Measurements from ENCODE around the gene COP1.

COP1 gene

DNA sequence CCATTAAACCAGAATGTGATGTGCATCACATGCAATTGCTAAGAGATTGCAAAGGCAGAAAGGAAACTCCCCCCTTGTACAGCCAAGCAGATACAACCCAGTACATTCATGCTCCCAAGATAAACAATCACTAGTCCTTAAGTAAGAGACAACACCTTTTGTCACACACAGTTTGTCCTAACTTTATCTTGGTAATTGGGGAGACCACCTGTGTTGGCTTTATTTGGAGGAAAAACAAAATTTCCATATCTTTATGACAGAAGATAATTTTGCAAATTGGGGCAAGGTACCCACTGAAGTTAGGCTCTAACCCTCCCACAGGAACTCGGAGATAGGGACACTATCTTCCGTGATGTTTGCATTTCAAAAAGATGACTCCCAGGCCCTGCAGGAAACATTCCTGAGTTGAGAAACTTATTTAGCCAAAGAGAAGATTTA lies 288.7 kb downstream of the COP1 start:
- TF ChIP-seq SNAI2 (CRISPR knock-in tag; IDR thresholded peaks at IDR 0.05) (no peak), RARB (CRISPR knock-in tag; IDR thresholded peaks at IDR 0.05) (no peak), TOX (CRISPR knock-in tag; IDR thresholded peaks at IDR 0.05; ENCODE audit: borderline replicate concordance) (no peak), ZNF8 (CRISPR knock-in tag; IDR thresholded peaks at IDR 0.05) (no peak), ZFP30 (CRISPR knock-in tag; IDR thresholded peaks at IDR 0.05) (no peak), ISL1 (CRISPR knock-in tag; IDR thresholded peaks at IDR 0.05) (no peak), ZC3H10 (CRISPR knock-in tag; IDR thresholded peaks at IDR 0.05) (no peak), ZFP3 (CRISPR knock-in tag; IDR thresholded peaks at IDR 0.05) (no peak)
- TF ChIP-seq, protein P1, sequence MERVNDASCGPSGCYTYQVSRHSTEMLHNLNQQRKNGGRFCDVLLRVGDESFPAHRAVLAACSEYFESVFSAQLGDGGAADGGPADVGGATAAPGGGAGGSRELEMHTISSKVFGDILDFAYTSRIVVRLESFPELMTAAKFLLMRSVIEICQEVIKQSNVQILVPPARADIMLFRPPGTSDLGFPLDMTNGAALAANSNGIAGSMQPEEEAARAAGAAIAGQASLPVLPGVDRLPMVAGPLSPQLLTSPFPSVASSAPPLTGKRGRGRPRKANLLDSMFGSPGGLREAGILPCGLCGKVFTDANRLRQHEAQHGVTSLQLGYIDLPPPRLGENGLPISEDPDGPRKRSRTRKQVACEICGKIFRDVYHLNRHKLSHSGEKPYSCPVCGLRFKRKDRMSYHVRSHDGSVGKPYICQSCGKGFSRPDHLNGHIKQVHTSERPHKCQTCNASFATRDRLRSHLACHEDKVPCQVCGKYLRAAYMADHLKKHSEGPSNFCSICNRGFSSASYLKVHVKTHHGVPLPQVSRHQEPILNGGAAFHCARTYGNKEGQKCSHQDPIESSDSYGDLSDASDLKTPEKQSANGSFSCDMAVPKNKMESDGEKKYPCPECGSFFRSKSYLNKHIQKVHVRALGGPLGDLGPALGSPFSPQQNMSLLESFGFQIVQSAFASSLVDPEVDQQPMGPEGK (CRISPR knock-in tag; IDR thresholded peaks at IDR 0.05; ENCODE audit: borderline replicate concordance), result no peak
- TF ChIP-seq, protein P2, sequence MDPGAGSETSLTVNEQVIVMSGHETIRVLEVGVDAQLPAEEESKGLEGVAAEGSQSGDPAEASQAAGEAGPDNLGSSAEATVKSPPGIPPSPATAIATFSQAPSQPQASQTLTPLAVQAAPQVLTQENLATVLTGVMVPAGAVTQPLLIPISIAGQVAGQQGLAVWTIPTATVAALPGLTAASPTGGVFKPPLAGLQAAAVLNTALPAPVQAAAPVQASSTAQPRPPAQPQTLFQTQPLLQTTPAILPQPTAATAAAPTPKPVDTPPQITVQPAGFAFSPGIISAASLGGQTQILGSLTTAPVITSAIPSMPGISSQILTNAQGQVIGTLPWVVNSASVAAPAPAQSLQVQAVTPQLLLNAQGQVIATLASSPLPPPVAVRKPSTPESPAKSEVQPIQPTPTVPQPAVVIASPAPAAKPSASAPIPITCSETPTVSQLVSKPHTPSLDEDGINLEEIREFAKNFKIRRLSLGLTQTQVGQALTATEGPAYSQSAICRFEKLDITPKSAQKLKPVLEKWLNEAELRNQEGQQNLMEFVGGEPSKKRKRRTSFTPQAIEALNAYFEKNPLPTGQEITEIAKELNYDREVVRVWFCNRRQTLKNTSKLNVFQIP (CRISPR knock-in tag; IDR thresholded peaks at IDR 0.05; ENCODE audit: borderline replicate concordance, low read depth), result no peak
- TF ChIP-seq, protein P3, sequence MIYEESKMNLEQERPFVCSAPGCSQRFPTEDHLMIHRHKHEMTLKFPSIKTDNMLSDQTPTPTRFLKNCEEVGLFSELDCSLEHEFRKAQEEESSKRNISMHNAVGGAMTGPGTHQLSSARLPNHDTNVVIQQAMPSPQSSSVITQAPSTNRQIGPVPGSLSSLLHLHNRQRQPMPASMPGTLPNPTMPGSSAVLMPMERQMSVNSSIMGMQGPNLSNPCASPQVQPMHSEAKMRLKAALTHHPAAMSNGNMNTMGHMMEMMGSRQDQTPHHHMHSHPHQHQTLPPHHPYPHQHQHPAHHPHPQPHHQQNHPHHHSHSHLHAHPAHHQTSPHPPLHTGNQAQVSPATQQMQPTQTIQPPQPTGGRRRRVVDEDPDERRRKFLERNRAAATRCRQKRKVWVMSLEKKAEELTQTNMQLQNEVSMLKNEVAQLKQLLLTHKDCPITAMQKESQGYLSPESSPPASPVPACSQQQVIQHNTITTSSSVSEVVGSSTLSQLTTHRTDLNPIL (CRISPR knock-in tag; IDR thresholded peaks at IDR 0.05; ENCODE audit: low read depth), result no peak
- no peak for ATAC-seq

- no peak for ATAC-seq
- TF ChIP-seq, protein P1 (CRISPR knock-in tag; IDR thresholded peaks at IDR 0.05; ENCODE audit: borderline replicate concordance), result no peak
- TF ChIP-seq BACH2 (CRISPR knock-in tag; IDR thresholded peaks at IDR 0.05; ENCODE audit: borderline replicate concordance) (no peak), ISL1 (CRISPR knock-in tag; IDR thresholded peaks at IDR 0.05) (no peak), ZFP3 (CRISPR knock-in tag; IDR thresholded peaks at IDR 0.05) (no peak), ESRRG (CRISPR knock-in tag; IDR thresholded peaks at IDR 0.05) (no peak), ZNF8 (CRISPR knock-in tag; IDR thresholded peaks at IDR 0.05) (no peak), CSDC2 (CRISPR knock-in tag; IDR thresholded peaks at IDR 0.05) (no peak), ARNTL (CRISPR knock-in tag; IDR thresholded peaks at IDR 0.05; ENCODE audit: borderline replicate concordance, low read depth) (no peak), ZC3H10 (CRISPR knock-in tag; IDR thresholded peaks at IDR 0.05) (no peak)
- TF ChIP-seq, protein P2 (CRISPR knock-in tag; IDR thresholded peaks at IDR 0.05; ENCODE audit: borderline replicate concordance, low read depth), result no peak
- TF ChIP-seq, protein P4, sequence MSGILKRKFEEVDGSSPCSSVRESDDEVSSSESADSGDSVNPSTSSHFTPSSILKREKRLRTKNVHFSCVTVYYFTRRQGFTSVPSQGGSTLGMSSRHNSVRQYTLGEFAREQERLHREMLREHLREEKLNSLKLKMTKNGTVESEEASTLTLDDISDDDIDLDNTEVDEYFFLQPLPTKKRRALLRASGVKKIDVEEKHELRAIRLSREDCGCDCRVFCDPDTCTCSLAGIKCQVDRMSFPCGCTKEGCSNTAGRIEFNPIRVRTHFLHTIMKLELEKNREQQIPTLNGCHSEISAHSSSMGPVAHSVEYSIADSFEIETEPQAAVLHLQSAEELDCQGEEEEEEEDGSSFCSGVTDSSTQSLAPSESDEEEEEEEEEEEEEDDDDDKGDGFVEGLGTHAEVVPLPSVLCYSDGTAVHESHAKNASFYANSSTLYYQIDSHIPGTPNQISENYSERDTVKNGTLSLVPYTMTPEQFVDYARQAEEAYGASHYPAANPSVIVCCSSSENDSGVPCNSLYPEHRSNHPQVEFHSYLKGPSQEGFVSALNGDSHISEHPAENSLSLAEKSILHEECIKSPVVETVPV (CRISPR knock-in tag; IDR thresholded peaks at IDR 0.05), result no peak
Observed at GRCh38 chr1:175914115-175914514, 293.0 kb downstream of the COP1 start.

DNA sequence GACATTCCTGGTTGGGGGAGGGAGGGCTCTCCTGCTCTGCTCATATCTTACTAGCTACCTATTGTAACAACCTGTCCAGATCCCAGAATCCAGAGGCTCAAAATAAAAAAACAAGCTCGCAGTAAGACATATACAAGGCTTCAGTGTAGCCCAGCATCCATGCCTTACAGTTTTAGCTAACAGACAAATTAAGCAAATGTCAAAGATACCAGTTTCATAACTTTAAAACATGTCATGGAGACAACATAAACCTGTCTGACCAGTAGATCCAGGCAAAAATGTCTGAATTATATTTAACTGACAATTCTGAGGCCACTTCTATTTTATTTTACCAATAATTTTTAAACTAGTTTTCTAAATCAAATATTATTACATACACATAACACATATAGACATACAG lies 295.9 kb downstream of the COP1 start:
- TF ChIP-seq ZFP30 (CRISPR knock-in tag; IDR thresholded peaks at IDR 0.05), result no peak
- ATAC-seq, result no peak

GRCh38 chr1:175906370-175906769 lies 300.7 kb downstream of the COP1 start:
- TF ChIP-seq ZFP30 (CRISPR knock-in tag; IDR thresholded peaks at IDR 0.05), result no peak
- no peak for TF ChIP-seq ESRRG (CRISPR knock-in tag; IDR thresholded peaks at IDR 0.05)
- ATAC-seq, result no peak

All from SK-N-SH treated with all-trans-retinoic acid at 6 μM for 48 hours (cell line).